HG03135 (cell line): ENCODE results near the gene RASEF.

Source experiments
- ATAC-seq: cut with Tn5 transposase; IDR thresholded peaks from one replicate; pipeline ENCODE4 v1.9.1; 2021; ENCODE audit warnings: mild to moderate bottlenecking, moderate library complexity; ENCODE audit not compliant: unreplicated experiment

The RASEF gene

GRCh38 chr9:83059417-83059816, 3.5 kb downstream of the RASEF start:
- ATAC-seq = no peak

GRCh38 chr9:83056911-83057310, 6.0 kb downstream of the RASEF start:
- ATAC-seq = no peak

- ATAC-seq = no peak
Measured at GRCh38 chr9:83056174-83056573, 6.8 kb downstream of the RASEF start.

GRCh38 chr9:83047839-83048775, 14.8 kb downstream of the RASEF start:
- ATAC-seq = no peak

GRCh38 chr9:83043597-83043996, 19.3 kb downstream of the RASEF start:
- ATAC-seq = no peak

GRCh38 chr9:83041771-83042170, 21.2 kb downstream of the RASEF start:
- no peak for ATAC-seq

GRCh38 chr9:83039303-83039702, 23.6 kb downstream of the RASEF start:
- ATAC-seq = no peak

GRCh38 chr9:83036043-83036442, 26.9 kb downstream of the RASEF start:
- ATAC-seq = no peak

GRCh38 chr9:83035143-83035542, 27.8 kb downstream of the RASEF start:
- ATAC-seq = no peak

GRCh38 chr9:83034587-83034986, 28.4 kb downstream of the RASEF start:
- no peak for ATAC-seq

GRCh38 chr9:83034026-83034425, 28.9 kb downstream of the RASEF start:
- no peak for ATAC-seq

GRCh38 chr9:83032065-83032625, 30.8 kb downstream of the RASEF start:
- no peak for ATAC-seq

- ATAC-seq = no peak
Measured at GRCh38 chr9:83030391-83031107, 32.4 kb downstream of the RASEF start.

GRCh38 chr9:83029531-83030137, 33.3 kb downstream of the RASEF start:
- ATAC-seq = no peak

- no peak for ATAC-seq
Measured at GRCh38 chr9:83027153-83027891, 35.6 kb downstream of the RASEF start.

- ATAC-seq = no peak
Measured at GRCh38 chr9:83024506-83025125, 38.3 kb downstream of the RASEF start.

- no peak for ATAC-seq
Measured at GRCh38 chr9:83023151-83023550, 39.8 kb downstream of the RASEF start.

GRCh38 chr9:83020864-83021263, 42.1 kb downstream of the RASEF start:
- no peak for ATAC-seq

GRCh38 chr9:83020327-83020726, 42.6 kb downstream of the RASEF start:
- ATAC-seq = no peak

GRCh38 chr9:83019246-83019645, 43.7 kb downstream of the RASEF start:
- no peak for ATAC-seq
